HCT116 (cell line): ENCODE results near the gene HMGB2. TPM values are rescaled to one million over a fixed set of nuclear protein-coding genes. Genes with fewer than 3 reads are reported as not detected.

Experiments
- ATAC-seq: fragments of 200-7000 bp; cut with Tn5 transposase; 2 replicates; pipeline ENCODE4 v1.9.1; 2020; ENCODE audit warnings: mild to moderate bottlenecking, moderate library complexity
- BruUV-seq: library from RNA; stranded (reverse); fragments of 400-500 nt; replicated peaks from 2 replicates; lab custom pipeline; 2021; lab: Mats Ljungman, UMichigan
- CTCF ChIA-PET: fragments of 300-600 bp; sonication (Branson Sonifier 250); formaldehyde crosslinking; loops from one replicate; lab custom pipeline; 2021; ENCODE audit warnings: antibody characterized with exemption; lab: Charles Lee
- POLR2A ChIA-PET: fragments of 300-600, 350-600 bp; sonication (Branson Sonifier 250); formaldehyde crosslinking; loops from one replicate; lab custom pipeline; 2021; ENCODE audit warnings: antibody characterized with exemption; lab: Charles Lee
- RAD21 ChIA-PET, 2 experiments: fragments of 300-600 bp; sonication (Branson Sonifier 250); formaldehyde crosslinking; loops; one replicate each; lab custom pipeline; 2023; ENCODE audit warnings: low total read pairs in 2 of 2; ENCODE audit not compliant: uncharacterized antibody in 2 of 2, unreplicated experiment in 2 of 2, low non-redundant PET in 1 of 2; lab: Charles Lee
- DNase-seq: peaks from one replicate; pipeline ENCODE4 v3.0.0-alpha.2; 2010; ENCODE audit warnings: low read depth, low spot score
- H2AFZ ChIP-seq: fragments of 200-600 bp; shearing (Covaris generic), sonication (generic); 2 replicates; pipeline ENCODE4 v1.6.1; 2017; ENCODE audit warnings: low read depth, mixed run types, mixed read lengths, antibody characterized with exemption, low read length; ENCODE audit not compliant: poor library complexity, severe bottlenecking
- H3K27ac ChIP-seq: 2 replicates; pipeline ENCODE4 v1.5.1; 2012; ENCODE audit warnings: low read depth, low read length
- H3K27me3 ChIP-seq: fragments of 200-600 bp; sonication (generic); 2 replicates; pipeline ENCODE4 v1.6.1; 2016; ENCODE audit warnings: mixed run types, low read length, mixed read lengths; ENCODE audit not compliant: insufficient read depth
- H3K36me3 ChIP-seq, 2 experiments: fragments of 200-500 bp in 1 of 2; fragments of 200-600 bp in 1 of 2; sonication (Bioruptor generic) in 1 of 2; sonication (generic) in 1 of 2; 2 replicates each; pipeline versions ENCODE4 v1.5.1 to v1.6.1; 2014 to 2016; ENCODE audit warnings: low read length in 2 of 2, inconsistent platforms in 1 of 2, mixed read lengths in 1 of 2, mixed run types in 1 of 2; ENCODE audit not compliant: insufficient read depth in 2 of 2, control insufficient read depth in 1 of 2
- H3K4me1 ChIP-seq, 2 experiments: fragments of 200-600 bp in 1 of 2; sonication (generic) in 1 of 2; 2 replicates each; pipeline versions ENCODE4 v1.5.1 to v1.6.1; 2012 to 2017; ENCODE audit warnings: low read length in 2 of 2, inconsistent platforms in 1 of 2, mild to moderate bottlenecking in 1 of 2, mixed read lengths in 1 of 2, mixed run types in 1 of 2, moderate library complexity in 1 of 2; ENCODE audit not compliant: insufficient read depth in 2 of 2, control insufficient read depth in 1 of 2
- H3K4me2 ChIP-seq: fragments of 200-600 bp; sonication (generic); 2 replicates; pipeline ENCODE4 v1.6.1; 2017; ENCODE audit warnings: mixed run types, low read length, mixed read lengths
- H3K4me3 ChIP-seq, 2 experiments: fragments of 200-600 bp in 1 of 2; sonication (generic) in 1 of 2; replicated peaks in 1 of 2; 2 replicates each; pipeline ENCODE4 v1.5.1; 2011 to 2016; ENCODE audit warnings: low read length in 2 of 2, control low read depth in 1 of 2, low read depth in 1 of 2, mild to moderate bottlenecking in 1 of 2, mixed read lengths in 1 of 2, mixed run types in 1 of 2
- H3K79me2 ChIP-seq: fragments of 200-600 bp; sonication (generic); 2 replicates; pipeline ENCODE4 v1.6.1; 2017; ENCODE audit warnings: mild to moderate bottlenecking, mixed run types, low read length, moderate library complexity, mixed read lengths; ENCODE audit not compliant: insufficient read depth
- H3K9ac ChIP-seq: fragments of 200-600 bp; sonication (generic); 2 replicates; pipeline ENCODE4 v1.6.1; 2016; ENCODE audit warnings: low read length, mixed read lengths
- H3K9me2 ChIP-seq: fragments of 200-600 bp; sonication (generic), shearing (Covaris generic); 2 replicates; pipeline ENCODE4 v1.6.1; 2017; ENCODE audit warnings: mixed run types, mild to moderate bottlenecking, moderate library complexity; ENCODE audit not compliant: insufficient read depth
- H3K9me3 ChIP-seq, 2 experiments: fragments of 200-500 bp in 1 of 2; fragments of 200-600 bp in 1 of 2; sonication (Bioruptor generic) in 1 of 2; sonication (generic) in 1 of 2; 2 replicates each; pipeline ENCODE4 v1.6.1; 2014 to 2017; ENCODE audit warnings: low read length in 2 of 2, mixed read lengths in 2 of 2, inconsistent platforms in 1 of 2, low read depth in 1 of 2, mild to moderate bottlenecking in 1 of 2, mixed run types in 1 of 2, moderate library complexity in 1 of 2; ENCODE audit not compliant: control insufficient read depth in 1 of 2, insufficient read depth in 1 of 2
- H4K20me1 ChIP-seq: fragments of 200-600 bp; sonication (generic), shearing (Covaris generic); 2 replicates; pipeline ENCODE4 v1.6.1; 2017; ENCODE audit warnings: mixed run types, mild to moderate bottlenecking, moderate library complexity; ENCODE audit not compliant: insufficient read depth
- ELF1 ChIP-seq: IDR thresholded peaks from 2 replicates; pipeline ENCODE4 v1.6.1; 2012; ENCODE audit warnings: low read depth, borderline replicate concordance
- EZH2 ChIP-seq: fragments of 200-600 bp; sonication (generic); IDR thresholded peaks from 2 replicates; pipeline ENCODE4 v1.6.1; 2017; ENCODE audit warnings: antibody characterized with exemption, mixed run types
- POLR2AphosphoS5 ChIP-seq: IDR thresholded peaks from 2 replicates; pipeline ENCODE4 v1.6.1; 2011; ENCODE audit warnings: mild to moderate bottlenecking, low read depth, low read length, moderate library complexity
- RAD21 ChIP-seq: IDR thresholded peaks from 2 replicates; pipeline ENCODE4 v1.6.1; 2012; ENCODE audit warnings: low read depth, mild to moderate bottlenecking
- SIN3A ChIP-seq: IDR thresholded peaks from 2 replicates; pipeline ENCODE4 v1.6.1; 2012; ENCODE audit warnings: low read depth
- SRF ChIP-seq: IDR thresholded peaks from 2 replicates; pipeline ENCODE4 v1.6.1; 2012; ENCODE audit warnings: low read depth
- YY1 ChIP-seq: IDR thresholded peaks from 2 replicates; pipeline ENCODE4 v1.6.1; 2011; ENCODE audit warnings: low read length, low read depth, moderate library complexity, mild to moderate bottlenecking; ENCODE audit not compliant: insufficient replicate concordance; ENCODE audit errors: extremely low read depth
- ZNF274 ChIP-seq: fragments of 200-500 bp; sonication (Bioruptor generic); IDR thresholded peaks from 2 replicates; pipeline ENCODE4 v1.6.1; 2014; ENCODE audit warnings: mild to moderate bottlenecking, low read depth, low read length, inconsistent platforms
- intact Hi-C: fragments of 100-400 bp; cut with micrococcal nuclease; formaldehyde crosslinking; loops from 2 replicates; pipeline ENCODE4 v1.10.0; 2022
- total RNA-seq: library from RNA; stranded (reverse); gene quantifications from one replicate; pipeline ENCODE4 v1.2.1, GENCODE V29; 2021; ENCODE audit not compliant: unreplicated experiment
- TF ChIP-seq, protein P1 (sequence below), 3 experiments: fragments of 200-600 bp in 1 of 3; sonication (generic) in 1 of 3; IDR thresholded peaks in 2 of 3; conservative IDR thresholded peaks in 1 of 3; 2 replicates each; pipeline ENCODE4 v1.5.1; 2012 to 2017; ENCODE audit warnings: low read depth in 2 of 3, low read length in 2 of 3, antibody characterized with exemption in 1 of 3, borderline replicate concordance in 1 of 3, control low read depth in 1 of 3, mild to moderate bottlenecking in 1 of 3, mixed read lengths in 1 of 3, mixed run types in 1 of 3, moderate library complexity in 1 of 3; ENCODE audit not compliant: insufficient read depth in 1 of 3
- TF ChIP-seq, protein P2 (sequence below): IDR thresholded peaks from 2 replicates; pipeline ENCODE4 v1.6.1; 2012; ENCODE audit warnings: low read depth

The HMGB2 gene
- total RNA-seq, 1 experiment from 2014 or later, result 388 TPM

DNA sequence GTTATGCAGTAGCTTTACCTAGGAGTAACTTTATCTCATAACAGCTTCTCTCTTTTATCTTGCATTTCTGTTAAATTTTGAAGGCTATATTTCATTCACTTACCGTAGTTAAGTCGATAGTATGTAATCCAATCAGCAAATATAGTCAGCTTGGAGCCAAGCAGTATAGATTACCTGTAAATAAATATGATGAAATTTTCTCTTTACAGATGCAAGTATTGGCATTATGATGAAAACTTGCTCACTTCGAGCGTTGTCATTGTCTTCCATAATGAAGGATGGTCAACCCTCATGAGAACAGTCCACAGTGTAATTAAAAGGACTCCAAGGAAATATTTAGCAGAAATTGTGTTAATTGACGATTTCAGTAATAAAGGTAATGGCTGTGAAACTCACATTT is 42.3 kb downstream of the HMGB2 start:
- Histone ChIP-seq H3K79me2 (no peaks in the 10 kb centered on the region), H2AFZ (no peak overlapping the region), H3K9me2 (no peaks in the 10 kb centered on the region), H3K4me1 (no peaks in the 10 kb centered on the region), H4K20me1 (no peaks in the 10 kb centered on the region), H3K27ac (no peak overlapping the region), H3K27me3 (no peaks in the 10 kb centered on the region), H3K4me2 (no peak overlapping the region), H3K9ac (no peak overlapping the region), H3K4me3 (no peak overlapping the region)
- DNase-seq (no peak), ATAC-seq (no peak)
- intact Hi-C loops, result no loop called here
- no TSS peak for BruUV-seq
- RAD21 ChIA-PET, result no interaction called here
- POLR2A ChIA-PET, result no interaction called here
- CTCF ChIA-PET, result interaction anchor here (1.6 to 2.9 kb wide), 2 partner anchors 10 to 278 kb away, joined by 4 to 33 read pairs; no protein-coding TSS in a partner anchor
- TF ChIP-seq ZNF274 (no peak), RAD21 (no peak), YY1 (no peak), ELF1 (no peak), SRF (no peak), POLR2AphosphoS5 (no peak), SIN3A (no peak), EZH2 (no peak)
- TF ChIP-seq, protein P1, sequence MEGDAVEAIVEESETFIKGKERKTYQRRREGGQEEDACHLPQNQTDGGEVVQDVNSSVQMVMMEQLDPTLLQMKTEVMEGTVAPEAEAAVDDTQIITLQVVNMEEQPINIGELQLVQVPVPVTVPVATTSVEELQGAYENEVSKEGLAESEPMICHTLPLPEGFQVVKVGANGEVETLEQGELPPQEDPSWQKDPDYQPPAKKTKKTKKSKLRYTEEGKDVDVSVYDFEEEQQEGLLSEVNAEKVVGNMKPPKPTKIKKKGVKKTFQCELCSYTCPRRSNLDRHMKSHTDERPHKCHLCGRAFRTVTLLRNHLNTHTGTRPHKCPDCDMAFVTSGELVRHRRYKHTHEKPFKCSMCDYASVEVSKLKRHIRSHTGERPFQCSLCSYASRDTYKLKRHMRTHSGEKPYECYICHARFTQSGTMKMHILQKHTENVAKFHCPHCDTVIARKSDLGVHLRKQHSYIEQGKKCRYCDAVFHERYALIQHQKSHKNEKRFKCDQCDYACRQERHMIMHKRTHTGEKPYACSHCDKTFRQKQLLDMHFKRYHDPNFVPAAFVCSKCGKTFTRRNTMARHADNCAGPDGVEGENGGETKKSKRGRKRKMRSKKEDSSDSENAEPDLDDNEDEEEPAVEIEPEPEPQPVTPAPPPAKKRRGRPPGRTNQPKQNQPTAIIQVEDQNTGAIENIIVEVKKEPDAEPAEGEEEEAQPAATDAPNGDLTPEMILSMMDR (IDR thresholded peaks at IDR 0.05 in 2 of 3, conservative IDR thresholded peaks at IDR 0.05 in 1 of 3; ENCODE audit: borderline replicate concordance in 1 of 3, insufficient read depth in 1 of 3, low read depth in 2 of 3, low read length in 2 of 3), result no peak
- TF ChIP-seq, protein P2, sequence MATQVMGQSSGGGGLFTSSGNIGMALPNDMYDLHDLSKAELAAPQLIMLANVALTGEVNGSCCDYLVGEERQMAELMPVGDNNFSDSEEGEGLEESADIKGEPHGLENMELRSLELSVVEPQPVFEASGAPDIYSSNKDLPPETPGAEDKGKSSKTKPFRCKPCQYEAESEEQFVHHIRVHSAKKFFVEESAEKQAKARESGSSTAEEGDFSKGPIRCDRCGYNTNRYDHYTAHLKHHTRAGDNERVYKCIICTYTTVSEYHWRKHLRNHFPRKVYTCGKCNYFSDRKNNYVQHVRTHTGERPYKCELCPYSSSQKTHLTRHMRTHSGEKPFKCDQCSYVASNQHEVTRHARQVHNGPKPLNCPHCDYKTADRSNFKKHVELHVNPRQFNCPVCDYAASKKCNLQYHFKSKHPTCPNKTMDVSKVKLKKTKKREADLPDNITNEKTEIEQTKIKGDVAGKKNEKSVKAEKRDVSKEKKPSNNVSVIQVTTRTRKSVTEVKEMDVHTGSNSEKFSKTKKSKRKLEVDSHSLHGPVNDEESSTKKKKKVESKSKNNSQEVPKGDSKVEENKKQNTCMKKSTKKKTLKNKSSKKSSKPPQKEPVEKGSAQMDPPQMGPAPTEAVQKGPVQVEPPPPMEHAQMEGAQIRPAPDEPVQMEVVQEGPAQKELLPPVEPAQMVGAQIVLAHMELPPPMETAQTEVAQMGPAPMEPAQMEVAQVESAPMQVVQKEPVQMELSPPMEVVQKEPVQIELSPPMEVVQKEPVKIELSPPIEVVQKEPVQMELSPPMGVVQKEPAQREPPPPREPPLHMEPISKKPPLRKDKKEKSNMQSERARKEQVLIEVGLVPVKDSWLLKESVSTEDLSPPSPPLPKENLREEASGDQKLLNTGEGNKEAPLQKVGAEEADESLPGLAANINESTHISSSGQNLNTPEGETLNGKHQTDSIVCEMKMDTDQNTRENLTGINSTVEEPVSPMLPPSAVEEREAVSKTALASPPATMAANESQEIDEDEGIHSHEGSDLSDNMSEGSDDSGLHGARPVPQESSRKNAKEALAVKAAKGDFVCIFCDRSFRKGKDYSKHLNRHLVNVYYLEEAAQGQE, result no peak
- TF ChIP-seq, all 23 proteins: peak for 0
- no peaks in the 10 kb centered on the region for H3K36me3 ChIP-seq
- peaks cover 0 to 8% of the 10 kb centered on the region in 2 experiments; a peak in 2 of 4 replicates for H3K9me3 ChIP-seq
